ENCODE measurements around the gene CELSR1.

Gene CELSR1

DNA sequence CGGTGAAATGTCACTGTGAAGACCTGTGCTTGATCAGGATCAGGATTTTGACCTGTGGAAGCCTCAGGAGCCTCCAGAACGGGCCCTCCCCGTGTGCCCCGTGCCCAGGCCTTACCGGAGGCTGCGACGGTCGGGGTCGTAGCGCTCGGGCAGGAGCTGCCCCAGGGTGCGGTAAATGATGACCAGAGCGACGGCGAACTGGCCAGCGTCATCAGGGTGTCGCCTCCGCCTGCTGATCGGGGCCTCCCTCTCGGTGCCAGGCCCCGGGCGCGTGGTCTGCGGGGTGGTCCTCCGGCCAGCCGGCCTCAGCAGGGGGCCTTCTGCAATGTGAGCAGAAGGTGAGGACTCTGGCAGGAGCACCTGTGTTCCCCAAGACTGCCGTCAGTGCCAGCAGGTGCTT lies 155.7 kb downstream of the CELSR1 start:
- Histone ChIP-seq H3K36me3 (ENCODE audit: insufficient read depth, low read depth, low read length) (peaks cover 3% of the 10 kb centered on the region; the same call in 1 of the 2 replicates), H3K9ac (ENCODE audit: low read depth, low read length) (no peak overlapping the region), H3K9me3 (ENCODE audit: insufficient read depth, low read depth, low read length) (no peaks in the 10 kb centered on the region), H3K4me1 (ENCODE audit: insufficient read depth, low read length) (peaks cover 25% of the 10 kb centered on the region), H3K27ac (ENCODE audit: low read length) (no peak overlapping the region), H3K4me3 (ENCODE audit: low read length) (no peak overlapping the region), H3K27me3 (ENCODE audit: insufficient read depth, low read length) (no peaks in the 10 kb centered on the region; the same call in 1 of the 2 replicates)

DNA sequence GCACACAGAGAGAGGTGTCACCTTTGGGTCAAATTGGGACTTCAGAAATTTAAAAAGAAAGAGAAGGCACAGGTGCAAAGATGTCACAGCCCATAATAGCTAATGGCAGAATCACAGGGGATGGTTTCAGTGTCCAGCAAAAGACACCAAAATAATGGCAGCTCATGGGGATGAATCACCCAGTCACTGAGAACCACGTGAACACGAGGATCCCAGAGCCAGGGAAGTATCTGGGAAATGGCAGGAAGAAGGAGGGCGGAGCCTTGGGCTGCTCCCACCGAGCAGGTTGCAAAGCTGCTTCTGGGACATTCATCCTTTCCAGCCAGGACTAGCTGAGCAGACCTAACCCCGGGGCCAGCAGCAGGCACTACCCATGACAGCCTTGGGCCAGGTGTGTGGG lies 156.3 kb downstream of the CELSR1 start:
- Histone ChIP-seq H3K36me3 (ENCODE audit: insufficient read depth, low read depth, low read length) (peaks cover 6% of the 10 kb centered on the region), H3K9ac (ENCODE audit: low read depth, low read length) (no peak overlapping the region), H3K27ac (ENCODE audit: low read length) (no peak overlapping the region), H3K27me3 (ENCODE audit: insufficient read depth, low read length) (no peaks in the 10 kb centered on the region; the same call in 1 of the 2 replicates), H3K4me3 (ENCODE audit: low read length) (no peak overlapping the region), H3K9me3 (ENCODE audit: insufficient read depth, low read depth, low read length) (peaks cover under 1% of the 10 kb centered on the region; the same call in 1 of the 2 replicates), H3K4me1 (ENCODE audit: insufficient read depth, low read length) (peaks cover 25% of the 10 kb centered on the region)

DNA sequence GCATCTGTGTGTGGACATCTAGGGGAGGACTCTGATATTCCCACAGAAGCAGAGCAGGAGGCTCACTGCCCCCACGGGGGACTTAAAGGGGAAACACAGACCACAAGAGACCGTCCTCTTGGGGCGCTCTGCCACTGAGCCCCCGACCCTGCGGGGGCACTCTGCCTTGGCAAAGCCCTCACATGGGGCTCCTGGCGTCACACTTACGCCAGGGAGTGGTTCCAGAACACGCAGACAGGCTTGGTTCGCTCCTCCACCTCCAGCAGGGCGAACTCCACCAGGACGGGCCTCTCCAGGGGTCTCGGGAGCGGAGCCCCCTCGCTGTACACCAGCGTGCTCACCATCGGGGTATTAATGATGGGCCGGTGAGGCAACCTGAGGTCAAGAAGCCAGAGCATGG lies 156.8 kb downstream of the CELSR1 start:
- Histone ChIP-seq H3K27me3 (ENCODE audit: insufficient read depth, low read length) (no peaks in the 10 kb centered on the region; the same call in 1 of the 2 replicates), H3K4me3 (ENCODE audit: low read length) (no peak overlapping the region), H3K27ac (ENCODE audit: low read length) (no peak overlapping the region), H3K9ac (ENCODE audit: low read depth, low read length) (no peak overlapping the region), H3K4me1 (ENCODE audit: insufficient read depth, low read length) (peaks cover 25% of the 10 kb centered on the region), H3K9me3 (ENCODE audit: insufficient read depth, low read depth, low read length) (peaks cover 6% of the 10 kb centered on the region; the same call in 1 of the 2 replicates), H3K36me3 (ENCODE audit: insufficient read depth, low read depth, low read length) (peaks cover 11% of the 10 kb centered on the region)

DNA sequence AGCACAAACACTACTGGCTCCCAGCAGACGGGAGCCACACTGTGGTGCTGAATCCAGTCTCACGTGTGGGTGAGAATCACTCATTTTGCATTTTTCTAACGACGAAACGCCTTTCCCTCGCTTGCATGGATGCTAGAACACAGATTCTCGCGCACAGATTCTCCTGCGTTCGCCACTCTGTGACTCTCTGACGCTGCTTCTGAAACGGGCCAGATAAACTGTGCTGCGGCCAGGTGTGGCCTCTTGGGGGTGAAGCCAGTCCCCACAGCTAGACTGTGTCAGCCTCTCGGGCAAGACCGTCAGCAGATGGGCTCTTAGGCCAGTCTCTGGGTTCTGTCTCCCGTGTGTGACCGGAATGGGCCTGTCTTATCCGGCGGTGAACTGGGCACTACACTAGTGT lies 157.4 kb downstream of the CELSR1 start:
- Histone ChIP-seq H3K4me1 (ENCODE audit: insufficient read depth, low read length) (peaks cover 25% of the 10 kb centered on the region), H3K4me3 (ENCODE audit: low read length) (no peak overlapping the region), H3K27me3 (ENCODE audit: insufficient read depth, low read length) (no peaks in the 10 kb centered on the region; the same call in 1 of the 2 replicates), H3K9ac (ENCODE audit: low read depth, low read length) (no peak overlapping the region), H3K36me3 (ENCODE audit: insufficient read depth, low read depth, low read length) (peaks cover 11% of the 10 kb centered on the region), H3K9me3 (ENCODE audit: insufficient read depth, low read depth, low read length) (peaks cover 7% of the 10 kb centered on the region; the same call in 1 of the 2 replicates), H3K27ac (ENCODE audit: low read length) (no peak overlapping the region)

DNA sequence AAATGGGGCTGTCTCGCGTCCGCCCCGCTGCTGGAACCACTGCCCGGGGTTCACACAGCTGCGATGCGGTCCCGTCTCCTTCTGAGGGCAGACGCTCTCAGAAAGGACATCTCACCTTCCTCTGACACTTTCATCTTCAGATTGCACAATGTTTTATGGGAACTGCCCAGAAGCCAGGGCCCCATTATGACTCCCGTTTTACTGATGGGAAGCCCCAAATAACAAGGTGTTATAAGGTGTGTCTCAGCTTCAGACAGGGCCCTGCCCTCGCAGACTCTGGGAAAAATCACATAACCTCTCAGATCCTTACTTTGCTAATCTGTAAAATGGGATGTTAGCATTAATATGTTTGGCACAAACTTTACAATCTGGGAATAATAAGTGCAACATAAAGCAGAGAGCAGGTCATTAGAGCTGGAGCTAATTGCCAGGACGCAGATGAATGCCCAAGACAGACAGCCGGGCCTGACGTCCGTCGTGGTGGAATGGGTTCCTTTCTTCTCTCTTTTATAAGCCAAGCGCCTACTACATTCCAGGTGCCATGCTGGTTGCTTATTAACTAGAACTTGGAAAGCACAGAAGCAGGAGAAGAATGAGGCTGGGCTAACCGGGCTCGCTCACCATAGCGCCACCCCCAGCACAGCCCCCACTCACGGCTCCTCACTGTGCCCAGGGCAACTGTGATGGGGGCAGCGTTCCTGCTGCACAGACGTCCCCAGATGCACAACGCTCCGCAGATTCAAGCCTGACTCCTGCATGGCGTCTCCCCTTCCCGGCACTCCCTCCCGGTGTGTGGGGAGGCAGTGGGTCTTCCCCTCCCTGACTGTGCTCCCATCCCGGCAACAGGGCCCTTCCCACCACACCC lies 158.1 kb downstream of the CELSR1 start:
- peaks cover 11% of the 10 kb centered on the region for H3K36me3 ChIP-seq (ENCODE audit: insufficient read depth, low read depth, low read length)

DNA sequence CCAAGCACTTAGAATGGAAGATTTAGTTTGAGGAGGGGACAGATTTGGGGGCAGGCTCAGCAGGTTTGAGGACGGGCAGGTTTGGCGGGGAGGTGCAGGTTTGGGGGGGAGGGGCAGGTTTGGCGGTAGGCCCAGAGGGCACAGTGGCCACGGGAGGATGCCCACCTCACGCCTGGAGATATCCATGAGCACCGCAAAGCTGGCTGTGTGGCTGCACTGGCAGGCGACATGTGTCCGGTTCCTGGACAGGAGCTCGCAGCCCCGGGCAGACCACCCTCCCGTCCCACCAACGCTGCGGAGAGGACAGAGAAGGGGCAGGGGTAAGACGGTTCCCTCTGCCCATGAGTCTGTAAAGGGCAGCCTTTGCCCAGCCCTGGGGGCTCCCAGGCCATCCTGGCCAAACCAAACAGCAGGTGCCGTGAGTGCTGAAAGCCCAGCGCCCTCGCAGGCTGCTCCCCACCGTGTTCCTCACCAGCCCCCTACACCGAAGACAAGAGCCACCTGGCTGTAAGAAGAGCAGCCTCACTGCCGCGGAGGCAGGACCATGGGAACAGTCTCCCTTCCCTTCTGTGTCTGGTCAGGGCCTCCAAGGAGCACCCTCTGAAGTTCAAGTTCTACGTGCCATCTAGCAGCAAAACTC lies 158.9 kb downstream of the CELSR1 start:
- Histone ChIP-seq H3K4me3 (ENCODE audit: low read length) (peak overlapping the region; percentile 36; the same call in 1 of the 2 replicates), H3K36me3 (ENCODE audit: insufficient read depth, low read depth, low read length) (peaks cover 11% of the 10 kb centered on the region), H3K27me3 (ENCODE audit: insufficient read depth, low read length) (no peaks in the 10 kb centered on the region; the same call in 1 of the 2 replicates), H3K27ac (ENCODE audit: low read length) (no peak overlapping the region), H3K9me3 (ENCODE audit: insufficient read depth, low read depth, low read length) (peaks cover 7% of the 10 kb centered on the region; the same call in 1 of the 2 replicates), H3K4me1 (ENCODE audit: insufficient read depth, low read length) (peaks cover 25% of the 10 kb centered on the region), H3K9ac (ENCODE audit: low read depth, low read length) (peak overlapping the region; percentile 30; the same call in 1 of the 2 replicates)

More for the DNA sequence above, 158.1 kb downstream of the CELSR1 start:
- H3K9me3 ChIP-seq (ENCODE audit: insufficient read depth, low read depth, low read length) = peaks cover 7% of the 10 kb centered on the region; the same call in 1 of the 2 replicates
- no peak overlapping the region for H3K27ac ChIP-seq (ENCODE audit: low read length)
- peaks cover 25% of the 10 kb centered on the region for H3K4me1 ChIP-seq (ENCODE audit: insufficient read depth, low read length)
- no peaks in the 10 kb centered on the region; the same call in 1 of the 2 replicates for H3K27me3 ChIP-seq (ENCODE audit: insufficient read depth, low read length)
- peak overlapping the region; percentile 36; the same call in 1 of the 2 replicates for H3K4me3 ChIP-seq (ENCODE audit: low read length)
- H3K9ac ChIP-seq (ENCODE audit: low read depth, low read length) = peak overlapping the region; percentile 30; the same call in 1 of the 2 replicates

DNA sequence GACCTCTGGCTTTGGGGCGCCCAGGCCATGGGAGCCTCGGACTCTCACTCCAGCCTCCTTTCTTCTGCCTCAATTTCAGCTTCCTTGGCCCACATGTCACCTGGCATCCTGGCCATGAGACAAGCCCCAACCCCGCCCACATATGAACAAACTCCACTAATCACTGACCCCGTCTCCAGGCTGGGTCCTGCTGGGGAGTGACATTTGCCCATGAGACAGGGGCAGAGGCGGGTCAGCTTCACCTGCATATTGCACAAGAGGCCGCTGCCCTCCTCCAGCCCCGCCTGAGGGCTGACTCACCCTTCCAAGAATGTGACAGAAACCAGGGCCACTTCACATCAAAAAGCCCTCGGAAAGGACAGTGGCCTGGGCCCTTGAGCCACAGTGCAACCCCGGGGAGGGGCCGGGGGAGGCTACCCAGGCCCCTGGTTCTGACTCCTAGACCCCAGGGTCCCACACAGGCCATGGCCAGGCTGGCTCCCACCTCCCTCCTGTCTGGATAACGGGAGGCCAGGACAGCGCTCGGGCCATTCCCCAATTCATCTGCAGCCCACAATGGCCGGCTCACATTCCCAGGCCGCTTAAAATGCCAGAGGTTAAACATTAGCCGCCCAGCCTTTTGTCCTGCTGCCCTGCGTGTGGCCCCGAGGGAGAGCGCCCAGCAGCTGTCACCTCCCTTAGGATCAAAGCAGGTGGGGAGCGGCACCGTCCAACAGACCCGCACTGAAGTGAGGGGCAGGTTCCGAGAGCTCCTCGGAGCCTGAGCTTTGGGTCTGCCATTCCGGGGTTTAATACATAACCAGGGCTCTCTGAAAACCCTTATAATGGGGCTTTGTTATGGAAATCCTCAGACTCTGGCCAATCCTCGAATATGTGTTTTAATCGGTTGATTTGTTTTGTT lies 159.6 kb downstream of the CELSR1 start:
- H3K27me3 ChIP-seq (ENCODE audit: insufficient read depth, low read length) = no peaks in the 10 kb centered on the region; the same call in 1 of the 2 replicates
- peaks cover 25% of the 10 kb centered on the region for H3K4me1 ChIP-seq (ENCODE audit: insufficient read depth, low read length)
- peaks cover 7% of the 10 kb centered on the region; the same call in 1 of the 2 replicates for H3K9me3 ChIP-seq (ENCODE audit: insufficient read depth, low read depth, low read length)
- peaks cover 11% of the 10 kb centered on the region for H3K36me3 ChIP-seq (ENCODE audit: insufficient read depth, low read depth, low read length)
- H3K4me3 ChIP-seq (ENCODE audit: low read length) = peak overlapping the region; percentile 36; the same call in 1 of the 2 replicates
- H3K9ac ChIP-seq (ENCODE audit: low read depth, low read length) = peak overlapping the region; percentile 30; the same call in 1 of the 2 replicates
- no peak overlapping the region for H3K27ac ChIP-seq (ENCODE audit: low read length)

DNA sequence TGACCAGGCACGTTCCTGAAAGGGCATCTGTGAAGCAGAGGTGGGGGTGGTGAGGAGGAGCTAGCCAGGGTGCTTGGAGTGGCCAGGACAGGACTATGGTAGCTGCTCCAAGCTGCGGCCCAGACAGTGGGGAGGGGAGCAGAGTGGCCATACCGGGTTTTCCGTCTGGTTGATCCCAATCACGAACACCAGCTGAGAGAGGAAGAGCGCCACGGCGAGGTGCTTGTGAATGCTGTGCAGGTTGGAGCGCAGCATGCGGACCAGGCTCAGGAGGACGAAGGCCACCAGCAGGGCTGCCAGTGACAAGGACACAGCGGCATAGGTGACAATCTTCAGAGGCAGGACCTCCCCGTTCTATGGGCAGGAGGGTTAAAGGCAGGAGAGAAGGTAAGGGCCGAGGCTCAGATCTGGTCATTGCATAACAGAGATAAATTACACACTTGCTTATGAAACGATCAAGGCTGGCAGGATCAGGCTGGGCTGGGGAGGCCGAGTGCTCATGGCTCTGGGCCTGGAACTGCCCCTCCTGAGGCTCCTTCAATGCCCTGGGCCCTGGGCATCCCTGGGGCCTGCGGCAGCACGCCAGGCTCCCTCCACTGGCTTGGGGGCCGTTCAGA lies 160.4 kb downstream of the CELSR1 start:
- Histone ChIP-seq H3K4me1 (ENCODE audit: insufficient read depth, low read length) (peaks cover 25% of the 10 kb centered on the region), H3K27ac (ENCODE audit: low read length) (no peak overlapping the region), H3K27me3 (ENCODE audit: insufficient read depth, low read length) (no peaks in the 10 kb centered on the region; the same call in 1 of the 2 replicates), H3K9ac (ENCODE audit: low read depth, low read length) (no peak overlapping the region), H3K9me3 (ENCODE audit: insufficient read depth, low read depth, low read length) (peaks cover 7% of the 10 kb centered on the region; the same call in 1 of the 2 replicates), H3K36me3 (ENCODE audit: insufficient read depth, low read depth, low read length) (peaks cover 8% of the 10 kb centered on the region; the same call in 1 of the 2 replicates), H3K4me3 (ENCODE audit: low read length) (no peak overlapping the region)

DNA sequence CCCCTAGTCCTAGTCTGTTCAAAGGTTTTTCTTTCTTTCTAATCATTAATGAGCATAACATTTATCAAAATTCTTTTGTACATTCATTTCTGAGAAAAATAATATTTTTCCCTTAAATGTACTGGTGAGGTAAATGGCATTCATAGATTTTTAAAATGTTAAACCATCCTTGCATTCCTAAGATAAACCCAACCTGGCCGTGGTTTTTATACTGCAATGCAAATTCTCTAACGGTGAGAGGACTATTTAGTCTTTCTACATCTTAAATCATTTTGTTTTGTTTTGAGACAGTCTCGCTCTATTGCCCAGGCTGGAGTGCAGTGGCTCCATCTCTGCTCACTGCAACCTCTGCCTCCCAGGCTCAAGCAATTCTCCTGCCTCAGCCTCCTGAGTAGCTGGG lies 161.3 kb downstream of the CELSR1 start:
- H3K27ac ChIP-seq (ENCODE audit: low read length) = no peak overlapping the region
- peaks cover 7% of the 10 kb centered on the region; the same call in 1 of the 2 replicates for H3K9me3 ChIP-seq (ENCODE audit: insufficient read depth, low read depth, low read length)
- H3K9ac ChIP-seq (ENCODE audit: low read depth, low read length) = no peak overlapping the region
- peaks cover 8% of the 10 kb centered on the region; the same call in 1 of the 2 replicates for H3K36me3 ChIP-seq (ENCODE audit: insufficient read depth, low read depth, low read length)
- no peak overlapping the region for H3K4me3 ChIP-seq (ENCODE audit: low read length)
- H3K4me1 ChIP-seq (ENCODE audit: insufficient read depth, low read length) = peaks cover 25% of the 10 kb centered on the region
- H3K27me3 ChIP-seq (ENCODE audit: insufficient read depth, low read length) = no peaks in the 10 kb centered on the region; the same call in 1 of the 2 replicates

DNA sequence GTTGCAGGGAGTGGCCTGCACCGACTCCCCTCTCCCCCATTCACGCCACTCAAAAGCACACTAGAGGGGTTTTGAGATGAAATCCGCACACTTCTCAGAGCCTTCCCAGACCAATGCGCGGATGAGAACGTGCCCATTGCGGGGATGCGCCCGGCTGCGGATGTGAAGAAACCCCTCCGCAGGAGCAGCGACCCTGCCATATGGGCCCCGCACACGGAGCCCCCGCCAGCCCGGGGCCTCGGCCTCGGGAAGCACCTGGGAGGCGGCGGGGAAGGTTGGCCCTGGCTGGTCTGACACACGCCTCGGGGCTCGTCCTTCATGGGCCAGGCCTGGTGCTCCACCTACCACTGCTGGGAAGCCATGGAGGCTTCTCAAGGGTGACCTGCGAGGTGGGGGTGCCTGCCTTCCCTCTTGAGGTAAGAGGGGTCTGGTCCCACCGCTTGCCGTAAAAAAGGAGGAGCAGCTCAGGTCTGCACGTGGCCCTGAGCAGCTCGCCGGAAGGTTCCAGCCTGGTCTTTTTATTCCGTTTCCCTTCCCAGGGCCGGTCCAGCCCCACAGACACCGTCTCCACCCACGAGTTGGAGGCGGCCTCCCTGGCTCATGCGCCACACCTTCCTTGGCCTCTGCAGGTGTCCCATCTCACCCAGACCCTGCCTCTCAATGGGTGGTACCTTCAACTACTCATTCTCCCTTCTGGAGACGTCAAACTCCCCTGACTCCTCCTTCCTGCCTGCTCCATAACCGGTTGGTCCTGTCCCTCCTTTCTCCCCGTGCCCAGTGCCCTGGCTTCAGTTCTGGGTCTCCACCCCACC lies 162.6 kb downstream of the CELSR1 start:
- Histone ChIP-seq H3K36me3 (ENCODE audit: insufficient read depth, low read depth, low read length) (peaks cover 8% of the 10 kb centered on the region; the same call in 1 of the 2 replicates), H3K4me3 (ENCODE audit: low read length) (no peak overlapping the region), H3K9ac (ENCODE audit: low read depth, low read length) (no peak overlapping the region)

More for the DNA sequence above, 162.6 kb downstream of the CELSR1 start:
- Histone ChIP-seq H3K27me3 (ENCODE audit: insufficient read depth, low read length) (no peaks in the 10 kb centered on the region; the same call in 1 of the 2 replicates), H3K9me3 (ENCODE audit: insufficient read depth, low read depth, low read length) (peaks cover 7% of the 10 kb centered on the region; the same call in 1 of the 2 replicates), H3K27ac (ENCODE audit: low read length) (no peak overlapping the region), H3K4me1 (ENCODE audit: insufficient read depth, low read length) (peaks cover 24% of the 10 kb centered on the region)
